Ishikawa (cell line): ENCODE measurements around the gene HLA-B.

Source experiments
- CEBPB ChIP-seq: IDR thresholded peaks from 2 replicates; pipeline ENCODE4 v1.6.1; 2012
- CREB1 ChIP-seq: IDR thresholded peaks from 2 replicates; pipeline ENCODE4 v1.6.1; 2012; ENCODE audit warnings: low read depth
- EGR1 ChIP-seq: IDR thresholded peaks from 2 replicates; pipeline ENCODE4 v1.6.1; 2012
- EP300 ChIP-seq: IDR thresholded peaks from 2 replicates; pipeline ENCODE4 v1.6.1; 2012; ENCODE audit warnings: borderline replicate concordance
- NFIC ChIP-seq: IDR thresholded peaks from 2 replicates; pipeline ENCODE4 v1.6.1; 2012
- RAD21 ChIP-seq: IDR thresholded peaks from 2 replicates; pipeline ENCODE4 v1.6.1; 2012; ENCODE audit warnings: low read depth
- TAF1 ChIP-seq: IDR thresholded peaks from 2 replicates; pipeline ENCODE4 v1.6.1; 2012; ENCODE audit warnings: low read depth, mild to moderate bottlenecking
- TCF12 ChIP-seq: IDR thresholded peaks from 2 replicates; pipeline ENCODE4 v1.6.1; 2012; ENCODE audit warnings: low read depth
- YY1 ChIP-seq: IDR thresholded peaks from 2 replicates; pipeline ENCODE4 v1.6.1; 2012; ENCODE audit warnings: low read depth
- TF ChIP-seq, protein P1 (sequence below): IDR thresholded peaks from 2 replicates; pipeline ENCODE4 v1.6.1; 2012; ENCODE audit warnings: low read depth, mild to moderate bottlenecking
- TF ChIP-seq, protein P2 (sequence below): IDR thresholded peaks from 2 replicates; pipeline ENCODE4 v1.6.1; 2012
- TF ChIP-seq, protein P3 (sequence below): IDR thresholded peaks from 2 replicates; pipeline ENCODE4 v1.6.1; 2012

DNA sequence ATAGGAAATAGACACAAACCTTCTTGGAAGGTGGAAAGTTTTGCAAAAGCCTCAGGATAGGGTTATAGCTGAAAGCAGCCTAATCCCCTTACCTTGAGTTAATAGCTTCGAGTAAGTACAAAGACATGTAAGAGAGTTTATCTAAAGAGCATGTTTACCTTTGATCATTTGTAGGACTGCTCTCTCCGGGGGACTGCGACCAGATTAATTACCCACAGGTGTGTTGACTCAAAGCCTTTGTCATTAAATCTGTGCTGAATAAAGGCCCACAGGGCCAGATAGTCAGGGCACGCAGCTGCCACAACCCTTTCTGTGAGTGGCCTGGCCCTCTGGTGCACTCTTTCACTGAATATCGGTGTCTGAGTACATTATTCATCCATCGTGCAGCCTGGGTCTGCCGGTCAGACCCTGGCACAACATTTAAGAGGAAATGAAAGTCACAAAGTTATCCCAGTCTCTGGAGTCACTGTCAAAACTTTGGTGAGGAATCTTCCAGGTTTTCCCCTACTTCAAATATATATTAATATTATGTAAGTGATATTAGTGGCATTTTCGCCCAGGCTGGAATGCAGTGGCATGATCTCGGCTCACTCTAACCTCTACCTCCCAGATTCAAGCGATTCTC, 41.0 kb upstream of the HLA-B start:
- TF ChIP-seq RAD21 (no peak), EP300 (no peak), CEBPB (no peak), YY1 (no peak), CREB1 (no peak), TCF12 (no peak), EGR1 (no peak), NFIC (no peak), TAF1 (no peak)
- TF ChIP-seq, protein P1, sequence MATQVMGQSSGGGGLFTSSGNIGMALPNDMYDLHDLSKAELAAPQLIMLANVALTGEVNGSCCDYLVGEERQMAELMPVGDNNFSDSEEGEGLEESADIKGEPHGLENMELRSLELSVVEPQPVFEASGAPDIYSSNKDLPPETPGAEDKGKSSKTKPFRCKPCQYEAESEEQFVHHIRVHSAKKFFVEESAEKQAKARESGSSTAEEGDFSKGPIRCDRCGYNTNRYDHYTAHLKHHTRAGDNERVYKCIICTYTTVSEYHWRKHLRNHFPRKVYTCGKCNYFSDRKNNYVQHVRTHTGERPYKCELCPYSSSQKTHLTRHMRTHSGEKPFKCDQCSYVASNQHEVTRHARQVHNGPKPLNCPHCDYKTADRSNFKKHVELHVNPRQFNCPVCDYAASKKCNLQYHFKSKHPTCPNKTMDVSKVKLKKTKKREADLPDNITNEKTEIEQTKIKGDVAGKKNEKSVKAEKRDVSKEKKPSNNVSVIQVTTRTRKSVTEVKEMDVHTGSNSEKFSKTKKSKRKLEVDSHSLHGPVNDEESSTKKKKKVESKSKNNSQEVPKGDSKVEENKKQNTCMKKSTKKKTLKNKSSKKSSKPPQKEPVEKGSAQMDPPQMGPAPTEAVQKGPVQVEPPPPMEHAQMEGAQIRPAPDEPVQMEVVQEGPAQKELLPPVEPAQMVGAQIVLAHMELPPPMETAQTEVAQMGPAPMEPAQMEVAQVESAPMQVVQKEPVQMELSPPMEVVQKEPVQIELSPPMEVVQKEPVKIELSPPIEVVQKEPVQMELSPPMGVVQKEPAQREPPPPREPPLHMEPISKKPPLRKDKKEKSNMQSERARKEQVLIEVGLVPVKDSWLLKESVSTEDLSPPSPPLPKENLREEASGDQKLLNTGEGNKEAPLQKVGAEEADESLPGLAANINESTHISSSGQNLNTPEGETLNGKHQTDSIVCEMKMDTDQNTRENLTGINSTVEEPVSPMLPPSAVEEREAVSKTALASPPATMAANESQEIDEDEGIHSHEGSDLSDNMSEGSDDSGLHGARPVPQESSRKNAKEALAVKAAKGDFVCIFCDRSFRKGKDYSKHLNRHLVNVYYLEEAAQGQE = no peak
- TF ChIP-seq, protein P2, sequence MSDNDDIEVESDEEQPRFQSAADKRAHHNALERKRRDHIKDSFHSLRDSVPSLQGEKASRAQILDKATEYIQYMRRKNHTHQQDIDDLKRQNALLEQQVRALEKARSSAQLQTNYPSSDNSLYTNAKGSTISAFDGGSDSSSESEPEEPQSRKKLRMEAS = no peak
- TF ChIP-seq, protein P3, sequence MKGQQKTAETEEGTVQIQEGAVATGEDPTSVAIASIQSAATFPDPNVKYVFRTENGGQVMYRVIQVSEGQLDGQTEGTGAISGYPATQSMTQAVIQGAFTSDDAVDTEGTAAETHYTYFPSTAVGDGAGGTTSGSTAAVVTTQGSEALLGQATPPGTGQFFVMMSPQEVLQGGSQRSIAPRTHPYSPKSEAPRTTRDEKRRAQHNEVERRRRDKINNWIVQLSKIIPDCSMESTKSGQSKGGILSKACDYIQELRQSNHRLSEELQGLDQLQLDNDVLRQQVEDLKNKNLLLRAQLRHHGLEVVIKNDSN = no peak
